ENCODE results near the gene FTCDNL1.

Gene FTCDNL1

DNA sequence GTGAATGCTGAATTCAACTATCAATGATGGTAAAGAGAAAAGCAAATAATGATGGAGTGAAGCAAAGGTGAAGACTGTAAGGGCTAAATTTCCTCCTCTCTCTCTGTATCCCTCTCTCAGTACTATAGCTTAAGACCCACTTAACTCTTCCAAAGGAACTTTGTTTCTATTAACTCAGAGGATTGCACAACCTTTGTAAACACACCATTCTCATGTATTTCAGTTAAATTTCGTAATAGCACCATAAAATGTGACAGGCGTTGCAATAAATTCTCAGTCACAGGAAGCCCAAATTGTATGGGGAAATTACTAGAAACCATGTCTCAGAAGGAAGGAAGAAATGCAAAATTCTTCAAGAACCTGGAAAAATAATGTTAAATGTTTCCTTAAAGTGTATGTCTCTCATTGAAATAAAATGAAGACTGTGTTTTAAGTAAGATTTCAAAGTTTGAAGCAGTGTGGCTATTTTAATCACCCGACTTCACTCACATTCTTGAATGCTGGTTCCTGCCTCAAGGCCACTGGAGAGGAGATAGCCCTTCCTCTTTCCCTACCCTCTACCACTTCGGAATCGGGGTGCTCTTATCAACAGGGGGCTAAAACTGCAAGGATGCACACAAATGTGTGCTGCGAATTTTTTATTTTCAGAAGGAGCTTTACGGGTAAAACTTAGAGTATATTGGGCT is 112.1 kb downstream of the FTCDNL1 start:
- DNase-seq = no peak

DNA sequence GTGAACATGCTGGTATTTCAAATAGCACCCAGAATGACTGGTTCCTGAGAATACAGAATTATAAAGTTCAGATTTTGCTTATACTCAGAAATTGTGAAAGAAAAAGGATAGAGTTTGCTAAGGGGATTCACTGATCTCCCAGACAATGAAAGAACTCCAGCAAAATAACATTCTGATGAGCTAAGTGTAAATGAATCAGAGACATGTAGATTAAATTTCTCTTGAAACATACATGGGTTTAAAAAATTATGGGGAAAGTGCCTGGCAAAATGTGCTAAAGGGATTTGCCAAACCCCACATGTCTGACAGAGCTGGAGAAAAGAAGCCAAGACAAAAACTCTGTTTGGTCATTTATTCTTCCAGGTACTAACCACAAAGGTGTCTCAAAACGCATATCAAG is 116.3 kb downstream of the FTCDNL1 start:
- no peak for DNase-seq

DNA sequence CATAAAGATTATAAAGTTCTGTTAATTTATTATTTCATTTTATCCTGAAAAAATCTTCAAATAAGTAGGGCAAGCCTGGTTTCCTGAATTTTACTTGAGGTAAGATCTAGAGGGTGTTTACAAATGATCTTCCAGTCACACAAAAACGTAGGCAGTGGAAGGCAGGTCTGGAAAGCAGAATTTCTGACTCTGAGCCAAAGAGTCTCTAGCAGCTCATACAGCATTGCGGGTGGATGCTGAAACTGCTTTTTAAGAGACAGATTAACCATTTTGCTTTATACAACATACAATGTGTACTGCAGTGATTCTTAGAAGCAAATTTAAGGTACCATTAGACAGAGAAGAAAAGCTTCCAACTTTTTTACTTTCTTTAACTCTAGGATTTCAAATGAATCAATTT is 117.0 kb downstream of the FTCDNL1 start:
- no peak for DNase-seq

DNA sequence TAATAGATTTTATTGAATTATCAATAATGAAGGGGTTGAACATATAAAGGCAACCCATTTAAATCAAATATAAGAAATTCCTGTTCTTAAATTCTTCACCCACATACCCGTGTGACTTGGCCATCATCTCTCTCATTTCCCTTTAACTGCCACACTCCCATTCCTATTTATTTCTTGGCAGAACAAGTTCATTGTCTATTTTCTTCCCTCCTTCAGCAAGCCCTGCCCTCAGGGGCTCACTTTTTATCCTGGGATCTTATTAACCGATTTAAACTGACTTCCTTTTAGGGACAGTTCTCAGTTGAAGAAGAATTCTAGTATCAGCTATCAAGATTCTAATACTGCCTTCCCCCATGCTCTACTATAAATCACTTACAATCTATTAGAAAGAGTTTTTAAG is 123.2 kb downstream of the FTCDNL1 start:
- DNase-seq = no peak

DNA sequence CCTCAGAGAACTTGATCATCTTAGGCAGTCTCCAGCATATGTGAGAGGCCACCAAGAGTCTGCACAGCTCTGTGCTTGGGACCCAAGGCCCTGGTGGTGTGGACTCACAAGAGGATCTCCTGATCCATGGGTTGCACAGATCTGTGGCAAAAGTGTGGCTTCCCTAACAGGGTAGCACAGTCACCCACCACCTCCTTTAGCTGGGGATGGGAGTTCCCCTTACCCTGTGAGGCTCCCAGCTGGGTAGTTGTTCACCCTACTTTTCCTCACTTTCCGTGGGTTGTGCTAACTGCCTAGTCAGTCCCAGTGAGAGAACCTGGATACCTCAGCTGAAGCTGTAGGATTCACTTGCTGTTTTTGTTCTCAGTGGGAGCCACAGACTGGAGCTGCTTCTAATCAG is 123.7 kb downstream of the FTCDNL1 start:
- no peak for DNase-seq

DNA sequence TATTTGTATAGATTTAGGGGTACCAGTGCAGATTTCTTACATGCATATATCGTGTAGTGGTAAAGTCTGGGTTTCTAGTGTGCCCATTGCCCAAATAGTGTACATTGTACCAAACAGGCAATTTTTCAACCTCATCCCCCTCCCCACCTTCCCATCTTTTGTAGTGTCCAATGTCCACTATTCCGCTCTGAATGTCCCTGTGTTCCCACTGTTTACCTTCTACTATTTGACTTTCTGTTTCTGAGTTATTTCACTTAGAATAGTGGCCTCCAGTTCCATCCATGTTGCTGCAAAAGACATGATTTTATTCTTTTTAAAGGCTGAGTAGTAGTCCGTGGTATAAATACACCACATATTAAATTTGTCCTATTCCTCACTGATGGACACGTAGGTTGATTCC is 132.9 kb downstream of the FTCDNL1 start:
- no peak for DNase-seq

DNA sequence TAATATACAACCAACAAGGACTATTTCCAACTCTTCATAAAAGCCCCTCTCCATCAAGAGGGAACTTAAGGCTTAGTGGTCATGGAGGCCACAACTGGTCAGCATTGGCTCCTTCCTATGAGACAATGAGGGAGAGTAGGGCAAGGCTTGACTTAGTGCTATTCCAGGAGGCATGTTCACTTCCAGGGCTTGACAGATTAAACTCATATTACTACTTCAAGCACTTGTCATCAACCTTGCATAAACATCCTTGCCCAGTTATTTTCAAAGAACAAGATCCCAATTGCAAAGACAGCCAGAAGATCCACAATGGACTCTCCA is 133.4 kb downstream of the FTCDNL1 start:
- no peak for DNase-seq

DNA sequence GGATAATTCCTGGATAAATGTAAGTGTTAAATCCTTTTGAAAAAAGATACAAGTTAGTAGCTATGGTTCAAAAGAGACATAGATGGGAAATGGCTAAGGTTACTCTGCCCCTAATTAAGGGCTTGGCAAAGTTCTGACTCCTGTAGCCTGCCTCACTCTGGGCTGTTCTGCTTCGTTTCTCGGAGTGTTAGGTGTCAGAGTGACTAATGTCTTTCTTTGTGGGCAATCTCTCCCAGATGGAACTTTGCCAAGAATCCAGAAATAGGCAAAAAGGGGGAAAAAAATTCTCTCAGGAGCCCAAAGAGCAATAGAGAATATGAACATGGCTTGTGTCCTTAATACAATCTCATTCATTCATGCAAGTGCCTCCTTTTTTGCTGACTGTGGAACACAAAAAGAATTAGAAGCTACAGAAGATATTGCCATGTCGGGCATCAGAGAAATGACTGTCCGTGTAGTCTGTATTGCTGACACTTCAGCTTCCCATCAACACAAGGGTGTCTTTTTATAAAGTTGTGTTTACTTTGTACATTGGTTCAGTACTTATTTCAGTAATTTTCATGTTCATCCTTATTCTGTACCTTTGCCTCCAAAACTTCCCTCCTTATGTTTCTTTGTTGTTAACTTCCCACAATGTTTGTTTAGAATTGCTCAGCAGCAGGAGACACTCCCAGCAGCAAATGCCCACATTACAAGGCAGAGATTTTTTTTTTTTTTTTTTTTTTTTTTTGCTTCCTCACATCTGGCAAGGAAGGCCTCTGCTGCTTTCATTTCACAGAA is 134.0 kb downstream of the FTCDNL1 start:
- DNase-seq = peak; percentile 54

DNA sequence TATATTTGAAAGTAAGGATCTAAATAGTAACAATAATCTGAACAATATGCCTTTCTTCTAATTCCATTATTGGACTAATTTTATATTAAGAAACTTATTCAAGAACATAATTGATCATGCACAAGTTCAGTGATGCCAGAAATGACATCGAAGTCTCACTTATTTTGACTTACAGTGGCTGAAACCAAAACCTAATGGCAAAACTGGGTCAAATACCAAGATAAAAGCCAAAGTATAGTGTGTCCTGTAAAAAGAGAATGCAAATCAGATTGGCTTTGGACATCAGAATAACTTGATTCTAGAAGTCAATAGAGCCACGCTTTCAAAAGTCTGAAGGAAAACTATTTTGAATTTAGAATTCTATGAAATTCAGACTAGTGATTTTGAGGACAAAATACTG is 137.2 kb downstream of the FTCDNL1 start:
- no peak for DNase-seq

DNA sequence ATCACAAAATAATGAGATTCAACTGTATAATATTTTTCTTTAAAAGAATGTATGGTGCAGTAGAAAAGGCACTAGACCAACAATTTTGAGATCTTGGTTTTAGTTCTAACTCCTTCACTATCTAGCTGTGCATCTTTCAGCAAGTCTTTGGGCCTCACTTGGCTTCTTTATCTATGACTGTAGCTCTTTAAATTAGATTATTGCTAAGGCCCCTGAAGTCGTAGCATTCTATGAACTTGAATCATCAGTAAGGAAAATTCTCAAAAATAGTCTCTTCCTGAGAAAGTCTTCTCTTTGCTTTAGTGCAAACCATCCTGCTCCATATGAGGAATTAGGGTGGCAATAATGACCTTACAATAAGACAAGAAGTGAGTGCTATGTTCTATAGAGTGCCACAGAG is 140.4 kb downstream of the FTCDNL1 start:
- no peak for DNase-seq
